HG03520 (cell line): Measurements from ENCODE around the gene KIF26B.
"Not testable (repeated sequence)": the region's sequence is repeated elsewhere in the genome, so short reads cannot be mapped to it uniquely, and the experiment has no call there.

Experiments
- ATAC-seq: cut with Tn5 transposase; IDR thresholded peaks from one replicate; pipeline ENCODE4 v1.9.1; 2021; ENCODE audit warnings: mild to moderate bottlenecking, moderate library complexity; ENCODE audit not compliant: unreplicated experiment

KIF26B gene

DNA sequence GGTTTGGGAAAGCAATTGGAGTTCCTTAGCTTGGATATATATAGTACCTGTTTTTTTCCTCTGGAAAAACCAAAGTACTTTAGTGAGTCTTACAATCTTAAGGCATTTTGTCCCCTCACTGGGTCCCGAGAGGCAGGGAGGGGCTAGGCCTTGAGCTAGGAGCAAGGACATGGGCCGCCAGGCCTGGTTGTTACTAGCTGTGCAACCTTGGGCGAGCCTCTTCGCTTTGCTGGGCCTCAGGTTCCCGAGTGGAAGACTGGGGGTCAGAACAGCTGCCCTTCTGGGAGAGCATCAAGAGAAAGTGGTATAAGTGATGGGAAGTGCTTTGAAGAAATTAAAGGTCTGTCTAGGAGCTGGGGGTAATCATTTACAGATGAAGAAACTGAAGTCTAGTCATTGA is 553.2 kb downstream of the KIF26B start:
- ATAC-seq = no peak

DNA sequence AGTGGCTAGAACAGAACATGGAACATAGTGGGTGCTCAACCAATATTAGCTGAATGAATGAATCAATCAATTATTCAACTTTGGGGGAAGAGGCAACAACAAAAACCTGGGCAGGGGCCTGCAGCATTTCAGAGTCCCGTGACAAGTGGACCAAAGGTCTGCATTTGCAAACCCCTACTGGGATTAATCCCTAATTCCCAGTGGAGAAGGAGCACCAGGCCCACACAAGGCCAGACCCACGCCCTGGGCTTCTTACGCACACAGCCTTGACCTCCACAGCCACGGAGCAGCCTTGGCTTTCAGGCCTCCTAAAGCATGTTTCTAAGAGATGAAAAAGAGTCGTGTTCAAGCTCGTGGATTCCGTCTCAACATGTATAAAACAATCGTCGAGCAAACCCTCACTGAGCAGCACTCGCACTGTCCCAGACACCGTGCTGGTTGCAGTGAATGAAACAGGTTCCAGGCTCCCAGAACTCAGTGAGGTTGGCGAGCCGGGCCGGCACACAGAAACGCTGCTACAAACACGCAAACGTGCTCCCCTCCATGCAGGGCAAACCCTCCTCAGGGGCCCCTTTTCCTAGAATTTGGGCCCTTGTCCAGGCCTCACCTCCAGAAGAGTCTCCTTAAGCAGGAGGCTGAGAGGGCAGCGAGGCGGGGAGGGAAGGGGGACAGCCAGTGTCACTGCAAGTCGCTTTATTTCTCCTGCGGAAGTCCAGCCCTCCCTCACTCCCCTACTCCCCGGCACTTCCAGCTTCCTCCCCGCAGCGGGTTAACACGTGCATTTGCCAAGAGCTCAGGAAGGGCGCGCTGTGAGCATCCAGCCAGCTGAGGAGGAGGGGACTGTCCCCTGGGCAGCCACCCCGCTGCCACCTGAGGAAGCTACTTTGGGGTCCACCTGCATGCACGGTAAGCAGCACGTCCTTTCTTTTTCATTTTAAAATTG is 556.4 kb downstream of the KIF26B start:
- no peak for ATAC-seq

DNA sequence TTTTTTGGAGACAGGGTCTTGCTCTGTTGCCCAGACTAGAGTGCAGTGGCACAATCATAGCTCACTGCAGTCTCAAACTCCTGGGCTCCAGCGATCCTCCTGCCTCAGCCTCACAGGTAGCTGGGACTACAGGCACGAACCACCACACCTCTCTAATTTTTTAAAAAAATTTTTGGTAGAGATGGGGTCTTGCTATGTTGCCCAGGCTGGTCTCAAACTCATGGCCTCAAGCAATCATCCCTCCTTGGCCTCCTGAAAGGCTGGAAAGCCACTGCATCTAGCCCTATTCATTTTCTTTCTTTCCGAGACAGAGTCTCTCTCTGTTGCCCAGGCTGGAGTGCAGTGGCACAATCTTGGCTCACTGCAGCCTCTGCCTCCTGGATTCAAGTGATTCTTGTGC is 559.2 kb downstream of the KIF26B start:
- ATAC-seq = not testable (repeated sequence)

DNA sequence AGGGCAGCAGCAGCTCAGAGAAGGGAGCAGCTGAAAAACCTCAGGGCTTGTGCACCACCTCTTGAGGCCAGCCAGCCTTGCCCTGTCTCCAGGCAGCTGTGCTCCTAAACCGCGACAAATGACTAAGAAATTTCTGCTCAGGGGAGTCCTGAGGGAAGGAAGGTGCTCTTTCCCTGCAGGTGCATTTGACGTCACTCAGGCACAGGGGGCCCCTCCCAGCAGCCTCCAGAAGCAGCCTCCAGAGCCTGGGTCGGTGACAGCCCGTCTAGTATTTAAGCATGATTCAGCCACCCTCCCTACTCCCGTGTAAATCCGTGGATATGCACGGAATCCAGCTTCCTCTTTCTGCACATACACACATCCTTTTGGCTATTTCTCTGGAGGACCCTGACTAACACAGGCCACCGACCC is 560.5 kb downstream of the KIF26B start:
- ATAC-seq = no peak

DNA sequence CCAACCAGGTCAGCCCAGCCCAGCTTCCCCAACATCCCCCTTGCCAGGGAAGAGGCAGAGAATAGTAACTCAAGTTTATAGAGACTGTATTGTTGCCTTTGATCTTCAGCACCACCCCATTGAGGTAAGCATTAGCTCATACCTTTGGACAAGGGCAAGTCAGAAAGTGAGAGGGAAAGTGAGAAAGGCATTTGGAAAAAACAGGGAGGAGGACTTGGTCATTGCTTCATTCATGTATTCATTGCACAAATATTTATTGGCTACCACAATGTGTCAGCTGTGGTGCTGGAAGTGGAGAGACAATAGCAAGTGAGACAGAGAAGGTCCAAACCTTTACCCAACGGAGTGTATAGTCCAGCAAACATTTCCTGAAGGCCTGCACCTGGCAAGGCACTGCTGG is 561.2 kb downstream of the KIF26B start:
- no peak for ATAC-seq

DNA sequence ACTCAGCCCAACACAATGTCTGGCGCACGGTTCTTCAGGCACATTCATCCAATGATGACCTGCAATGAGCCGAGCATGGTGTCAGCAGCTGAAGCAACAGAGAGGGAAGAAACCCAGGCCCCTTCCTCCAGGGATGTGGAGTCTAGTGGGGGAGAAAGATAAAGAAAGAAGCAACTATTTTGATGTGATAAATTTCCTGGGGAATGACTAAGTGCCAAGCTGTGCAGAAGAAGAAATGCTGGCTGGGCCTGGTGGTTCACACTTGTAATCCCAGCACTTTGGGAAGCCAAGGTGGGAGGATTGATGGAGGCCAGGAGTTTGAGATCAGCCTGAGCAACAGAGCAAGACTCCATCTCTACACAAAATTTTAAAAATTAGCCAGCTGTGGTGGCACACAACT is 561.8 kb downstream of the KIF26B start:
- no peak for ATAC-seq

DNA sequence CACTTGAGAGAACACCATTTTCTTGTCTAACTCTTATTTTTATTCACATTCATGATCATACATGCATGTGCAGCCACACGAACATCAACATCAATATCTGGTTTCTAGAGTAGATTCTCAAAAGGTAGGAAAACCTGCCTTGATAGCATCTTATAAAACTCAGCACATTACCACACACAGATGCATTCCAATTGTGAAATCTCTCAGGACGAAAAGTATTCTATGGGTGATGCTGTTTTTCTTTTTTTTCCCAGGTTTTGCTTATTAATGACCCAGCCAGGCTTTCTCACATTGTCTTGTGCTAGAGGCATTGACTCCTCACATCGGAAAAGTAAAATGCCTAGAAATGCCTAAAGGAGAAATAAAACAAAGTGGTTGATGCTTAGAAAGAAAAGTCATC is 562.8 kb downstream of the KIF26B start:
- no peak for ATAC-seq

DNA sequence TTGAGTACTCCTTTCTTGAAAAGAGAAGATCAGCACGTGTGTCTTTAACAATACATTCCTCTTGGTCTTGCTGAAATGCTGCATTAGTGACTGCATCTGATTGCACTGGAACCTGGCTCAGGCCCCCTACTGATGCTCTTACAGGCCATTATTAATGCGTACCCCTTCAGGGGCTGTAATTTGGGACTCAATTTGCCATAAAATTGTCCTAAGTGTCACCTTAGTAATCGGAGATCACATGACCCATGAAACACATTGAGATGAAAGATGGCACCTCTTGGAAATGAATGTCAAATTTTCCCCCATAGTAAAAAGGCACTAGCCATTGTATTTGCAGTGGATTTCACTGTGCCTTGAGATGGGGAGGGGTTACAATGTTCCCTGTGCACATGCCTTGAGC is 563.3 kb downstream of the KIF26B start:
- ATAC-seq = no peak

DNA sequence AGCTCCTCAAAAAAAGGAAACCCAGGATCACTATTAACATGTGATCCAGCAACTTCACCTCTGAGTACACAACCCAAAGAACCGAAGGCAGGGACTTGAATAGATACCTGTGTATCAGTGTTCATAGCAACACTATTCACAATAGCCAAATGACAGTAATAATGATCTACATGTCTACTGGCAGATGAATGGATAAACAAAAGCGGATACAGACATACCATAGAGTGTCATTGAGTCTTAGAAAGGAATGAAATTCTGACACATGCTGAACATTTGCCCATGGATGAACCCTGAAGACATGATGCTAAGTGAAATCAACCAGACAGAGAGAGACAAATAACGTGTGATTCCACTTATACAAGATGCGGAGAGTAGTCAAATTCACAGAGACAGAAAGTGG is 564.2 kb downstream of the KIF26B start:
- ATAC-seq = no peak

DNA sequence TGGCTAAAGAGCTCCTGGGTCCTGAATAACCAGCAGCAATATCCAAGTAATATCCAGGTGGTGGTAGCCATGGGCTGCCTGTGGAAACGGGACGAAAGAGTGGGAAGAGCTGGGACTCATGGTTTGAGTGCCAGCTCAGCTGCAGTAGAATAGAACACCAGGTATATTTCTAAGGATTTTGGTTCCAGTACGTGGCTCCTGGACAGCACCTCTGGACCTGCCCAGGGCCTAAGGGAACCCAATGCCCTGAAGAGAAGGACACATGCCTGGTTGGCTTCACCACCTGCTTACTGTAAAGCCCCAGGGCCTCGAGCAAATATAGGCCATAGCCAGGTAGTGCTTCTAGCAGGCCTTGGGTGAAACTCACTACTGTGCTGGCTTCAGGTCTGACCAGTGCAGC is 566.7 kb downstream of the KIF26B start:
- ATAC-seq = no peak

DNA sequence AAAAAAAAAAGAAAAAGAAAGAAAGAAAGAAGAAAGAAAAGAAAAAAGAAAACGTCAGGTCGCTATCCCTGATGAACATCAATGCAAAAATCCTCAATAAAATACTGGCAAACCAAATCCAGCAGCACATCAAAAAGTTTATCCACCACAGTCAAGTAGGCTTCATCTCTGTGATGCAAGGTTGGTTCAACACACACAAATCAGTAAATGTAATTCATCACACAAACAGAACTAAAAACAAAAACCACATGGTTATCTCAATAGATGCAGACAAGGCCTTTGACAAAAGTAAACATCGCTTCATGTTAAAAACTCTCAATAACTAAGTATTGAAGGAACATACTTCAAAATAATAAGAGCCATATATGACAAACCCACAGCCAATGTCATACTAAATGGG is 573.2 kb downstream of the KIF26B start:
- not testable (repeated sequence) for ATAC-seq

DNA sequence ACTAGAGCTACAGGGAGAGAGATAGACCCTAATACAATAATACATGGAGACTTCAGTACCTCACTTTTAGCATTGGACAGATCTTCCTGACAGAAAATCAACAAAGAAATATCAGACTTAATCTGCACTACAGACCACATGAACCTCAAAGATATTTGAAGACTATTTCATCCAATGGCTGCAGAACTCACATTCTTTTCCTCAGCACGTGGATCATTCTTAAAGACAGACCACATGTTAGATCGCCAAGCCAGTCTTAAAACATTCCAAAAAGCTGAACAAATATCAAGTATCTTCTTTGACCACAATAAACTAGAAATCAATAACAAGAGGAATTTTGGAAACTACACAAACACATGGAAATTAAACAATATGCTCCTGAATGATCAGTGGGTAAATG is 576.0 kb downstream of the KIF26B start:
- no peak for ATAC-seq

DNA sequence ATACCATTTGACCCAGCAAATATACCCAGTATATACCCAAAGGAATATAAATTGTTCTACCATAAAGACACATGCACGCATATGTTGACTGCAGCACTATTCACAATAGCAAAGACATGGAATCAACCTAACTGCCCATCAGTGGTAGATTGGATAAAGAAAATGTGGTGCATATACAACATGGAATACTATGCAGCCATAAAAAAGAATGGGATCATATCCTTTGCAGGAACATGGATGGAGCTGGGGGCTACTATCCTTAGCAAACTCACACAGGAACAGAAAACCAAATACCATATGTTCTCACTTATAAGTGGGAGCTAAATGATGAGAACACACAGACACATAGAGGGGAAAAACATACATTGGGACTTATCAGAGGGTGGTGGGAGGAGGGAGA is 585.6 kb downstream of the KIF26B start:
- ATAC-seq = not testable (repeated sequence)

DNA sequence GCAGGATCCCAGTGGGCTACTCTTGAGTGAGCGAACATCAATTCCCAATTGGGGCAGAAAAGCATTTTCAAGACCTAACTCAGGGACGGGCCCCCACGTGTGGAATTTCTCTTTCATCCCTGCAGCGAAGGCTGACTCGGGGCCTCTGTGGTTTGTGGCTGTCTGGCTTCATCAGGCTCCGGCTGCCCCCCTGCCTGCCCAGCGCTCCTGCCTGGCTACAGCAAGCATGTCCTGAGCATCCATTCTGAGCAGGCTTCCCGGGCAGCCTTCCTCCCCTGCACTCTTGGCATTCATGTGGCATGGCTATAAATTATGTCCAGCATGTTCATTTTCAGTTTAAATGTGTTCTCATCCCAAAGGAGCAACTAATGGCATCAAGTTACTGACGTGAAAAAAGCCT is 588.1 kb downstream of the KIF26B start:
- no peak for ATAC-seq

DNA sequence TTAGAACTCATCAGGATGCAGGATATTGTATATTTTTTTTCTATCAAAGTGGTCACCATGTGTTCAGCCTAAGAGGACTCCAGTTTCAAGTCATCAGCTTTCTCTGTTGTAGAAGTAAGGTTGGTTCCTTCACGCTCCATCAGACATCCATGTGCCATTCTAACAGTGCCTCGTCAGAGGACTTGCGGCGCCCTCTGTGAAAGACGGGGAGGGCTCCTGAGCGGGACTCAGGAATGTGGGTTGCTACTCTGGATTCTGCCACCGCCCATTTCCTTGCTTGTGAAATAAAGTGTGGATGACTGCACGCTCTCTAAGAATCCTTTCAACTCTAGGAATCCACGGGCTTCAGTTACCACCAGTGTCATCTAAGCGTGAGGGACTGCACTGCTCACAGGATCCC is 593.5 kb downstream of the KIF26B start:
- ATAC-seq = no peak

DNA sequence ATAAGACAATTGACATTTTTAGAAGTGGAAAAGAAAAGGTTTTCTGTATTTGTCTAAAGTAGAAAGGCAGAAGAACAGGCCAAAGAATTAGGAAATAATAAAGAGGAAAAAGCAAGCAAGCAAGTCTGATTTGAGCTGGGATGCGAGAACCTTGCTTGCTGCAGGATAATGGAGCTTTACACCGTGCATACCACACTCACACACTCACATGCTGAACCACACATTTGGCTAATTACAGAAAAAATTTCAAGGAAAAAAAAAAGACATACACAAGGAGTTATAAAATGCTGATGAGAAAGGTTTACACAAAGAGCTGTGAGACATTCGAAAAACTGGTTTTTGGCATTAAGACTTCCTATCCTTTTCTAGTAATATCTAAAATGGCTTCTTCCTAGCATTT is 593.9 kb downstream of the KIF26B start:
- ATAC-seq = no peak

DNA sequence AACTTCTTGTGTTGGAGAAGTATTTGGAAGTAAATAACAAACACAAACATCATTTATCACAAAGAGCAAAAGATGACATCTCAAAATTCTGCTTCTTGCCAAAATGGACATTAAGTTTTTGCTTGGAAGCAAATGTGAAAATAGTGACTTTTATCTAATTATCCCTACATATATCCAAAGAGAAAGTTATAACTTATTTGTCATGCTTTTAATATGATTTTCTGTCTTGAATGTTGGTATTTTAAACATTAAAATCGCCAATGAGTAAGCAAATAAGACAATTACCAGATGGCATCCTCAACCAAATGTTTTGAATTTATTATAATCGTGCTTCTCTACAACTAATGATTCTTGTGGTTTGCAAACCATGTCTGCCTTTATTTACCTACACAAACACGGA is 594.3 kb downstream of the KIF26B start:
- no peak for ATAC-seq

DNA sequence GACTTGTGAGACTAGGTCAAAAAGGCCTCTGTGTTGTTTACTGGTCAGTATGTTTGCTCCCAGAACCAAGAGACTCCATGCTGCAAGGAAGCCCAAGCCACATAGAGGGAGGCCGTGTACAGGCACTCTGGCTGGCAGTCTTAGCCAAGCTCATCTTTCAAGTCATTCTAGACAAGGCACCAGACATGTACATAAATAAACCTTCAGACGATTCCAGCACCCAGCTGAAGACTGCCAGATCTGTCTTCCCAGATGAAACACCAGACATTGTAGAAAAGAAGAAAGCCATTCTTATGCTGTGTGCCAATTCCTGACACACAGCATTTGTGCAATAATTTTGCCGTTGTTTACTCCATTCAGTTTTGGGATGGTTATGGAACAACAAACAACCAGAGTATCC is 595.5 kb downstream of the KIF26B start:
- ATAC-seq = no peak

DNA sequence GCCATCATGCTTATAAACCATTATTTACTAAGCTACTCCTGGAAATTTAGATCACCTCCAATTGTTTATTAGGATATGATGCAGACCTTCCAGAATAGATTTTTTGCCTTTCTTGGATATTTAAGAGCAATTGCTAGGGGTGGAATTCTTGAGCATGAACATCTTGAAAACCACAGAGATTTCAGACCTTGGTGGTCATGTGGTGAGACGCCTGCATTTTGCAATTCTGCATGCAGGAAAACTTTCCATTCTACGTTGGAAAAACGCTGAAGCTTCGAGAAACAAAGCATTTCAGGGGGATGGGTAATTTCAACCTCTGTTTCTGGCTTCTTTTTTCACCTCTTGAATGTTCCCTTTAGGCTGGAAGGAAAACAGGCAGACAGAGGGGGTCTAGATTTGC is 596.3 kb downstream of the KIF26B start:
- no peak for ATAC-seq

DNA sequence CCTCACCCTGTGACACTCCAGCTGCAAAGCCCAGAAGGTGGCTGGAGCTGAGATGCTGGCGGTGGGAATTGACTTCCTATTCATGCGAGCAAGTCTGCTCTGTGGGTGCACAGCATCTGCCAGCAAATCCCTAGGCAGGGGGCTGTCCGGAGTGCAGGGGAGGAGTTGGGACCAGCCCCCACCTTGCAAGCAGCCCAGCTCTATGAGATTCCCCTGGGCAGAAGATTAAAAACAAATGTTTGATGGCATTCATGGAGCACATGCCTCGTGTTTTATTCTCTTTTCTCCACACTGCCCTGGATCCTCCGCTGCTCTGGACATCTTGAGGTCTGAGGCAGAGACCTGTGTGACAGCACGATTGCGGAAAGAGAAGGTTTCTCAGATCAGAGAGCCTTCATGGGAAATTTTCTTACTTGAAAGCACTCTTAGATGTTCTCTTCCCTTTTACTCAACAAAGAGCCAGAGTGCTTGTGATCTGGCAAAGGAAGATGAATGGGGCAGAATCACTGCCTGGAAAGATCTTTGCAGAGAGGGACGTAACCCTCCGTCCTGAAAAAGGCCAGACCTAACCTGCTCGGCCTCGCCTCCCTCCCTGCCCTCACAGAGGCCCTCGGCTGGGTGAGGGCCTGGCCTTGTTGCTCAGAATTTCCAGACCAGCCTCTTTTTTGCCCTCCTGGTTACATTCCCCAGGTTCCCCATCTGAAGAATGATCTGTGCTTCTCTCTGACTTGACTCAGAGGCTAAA is 597.1 kb downstream of the KIF26B start:
- ATAC-seq = no peak

DNA sequence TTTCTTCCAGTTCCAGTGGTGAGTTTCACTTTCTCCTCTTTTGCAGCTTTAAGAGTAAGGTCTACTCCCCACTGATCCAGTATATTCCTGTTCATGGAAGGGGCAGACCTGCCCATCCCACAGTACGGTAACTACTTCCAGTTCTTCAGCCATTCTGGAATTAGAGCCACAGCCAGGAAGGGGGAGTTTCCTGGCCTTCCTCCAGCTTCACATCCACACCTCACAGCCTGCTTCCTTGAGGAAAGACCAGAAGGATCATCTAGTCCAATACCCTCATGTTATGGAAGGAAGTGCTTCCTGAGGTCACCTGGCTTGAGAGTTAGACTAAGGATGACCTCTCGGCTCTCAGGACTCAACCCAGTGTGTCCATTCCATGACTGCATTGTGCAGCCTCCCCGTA is 597.8 kb downstream of the KIF26B start:
- ATAC-seq = no peak

DNA sequence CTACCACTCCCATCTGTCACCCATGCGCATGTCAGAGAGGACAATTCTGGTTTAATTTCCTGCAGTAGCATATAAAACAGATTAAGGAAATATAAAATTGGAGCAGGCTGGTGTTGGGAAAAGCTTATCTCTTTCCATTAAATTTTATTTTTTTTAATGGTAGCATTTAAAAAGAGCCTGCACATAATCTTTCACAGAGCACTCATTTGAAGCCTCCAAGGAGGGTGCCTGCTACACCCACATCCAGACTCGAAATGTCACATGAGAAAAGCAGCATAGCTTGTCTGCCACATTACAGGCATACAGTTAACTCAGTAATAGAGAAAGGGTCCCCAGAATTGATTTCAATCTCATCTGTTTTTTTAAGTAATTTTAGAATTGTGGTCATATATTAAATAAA is 599.0 kb downstream of the KIF26B start:
- no peak for ATAC-seq
